H54 (cell line): ENCODE data around the gene DDX28.
"Not testable (repeated sequence)": the region's sequence is repeated elsewhere in the genome, so short reads cannot be mapped to it uniquely, and the experiment has no call there.

Experiments used
- DNase-seq: peaks from one replicate; pipeline ENCODE4 v3.0.0; 2011; ENCODE audit warnings: low spot score, mixed read lengths; ENCODE audit not compliant: insufficient read length
- FAIRE-seq: peaks from 3 replicates; lab custom pipeline; 2011; peaks lifted over from hg19 to GRCh38; lab: Jason Lieb, UNC
- POLR2A ChIP-seq: IDR thresholded peaks from 2 replicates; pipeline ENCODE4 v1.6.1; 2011; ENCODE audit warnings: low read depth, mild to moderate bottlenecking, low read length

DDX28 gene

DNA sequence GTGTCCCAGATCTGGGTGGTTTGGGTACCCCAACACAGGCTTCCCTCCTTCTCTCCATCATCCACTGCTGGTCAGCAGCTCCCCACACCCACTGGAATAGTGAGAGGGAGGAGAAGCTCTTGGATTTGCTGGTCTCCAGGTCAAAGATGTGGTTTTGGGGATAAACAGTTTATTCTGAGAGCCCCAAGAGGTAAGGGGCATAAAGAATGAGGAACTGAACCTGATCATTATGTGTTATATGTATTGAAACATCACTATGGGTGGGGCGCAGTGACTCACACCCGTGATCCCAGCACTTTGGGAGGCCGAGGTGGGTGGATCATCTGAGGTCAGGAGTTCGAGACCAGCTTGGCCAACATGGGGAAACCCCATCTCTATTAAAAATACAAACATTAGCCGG lies 27.6 kb downstream of the DDX28 start:
- no peak for DNase-seq
- no peak for TF ChIP-seq POLR2A
- FAIRE-seq: no peak

GRCh38 chr16:67994040-67994408 lies 29.0 kb downstream of the DDX28 start:
- DNase-seq, FAIRE-seq: not testable (repeated sequence)

GRCh38 chr16:67993207-67994039 lies 29.6 kb downstream of the DDX28 start:
- TF ChIP-seq POLR2A: no peak
- FAIRE-seq: no peak
- peak; percentile 81 for DNase-seq

DNA sequence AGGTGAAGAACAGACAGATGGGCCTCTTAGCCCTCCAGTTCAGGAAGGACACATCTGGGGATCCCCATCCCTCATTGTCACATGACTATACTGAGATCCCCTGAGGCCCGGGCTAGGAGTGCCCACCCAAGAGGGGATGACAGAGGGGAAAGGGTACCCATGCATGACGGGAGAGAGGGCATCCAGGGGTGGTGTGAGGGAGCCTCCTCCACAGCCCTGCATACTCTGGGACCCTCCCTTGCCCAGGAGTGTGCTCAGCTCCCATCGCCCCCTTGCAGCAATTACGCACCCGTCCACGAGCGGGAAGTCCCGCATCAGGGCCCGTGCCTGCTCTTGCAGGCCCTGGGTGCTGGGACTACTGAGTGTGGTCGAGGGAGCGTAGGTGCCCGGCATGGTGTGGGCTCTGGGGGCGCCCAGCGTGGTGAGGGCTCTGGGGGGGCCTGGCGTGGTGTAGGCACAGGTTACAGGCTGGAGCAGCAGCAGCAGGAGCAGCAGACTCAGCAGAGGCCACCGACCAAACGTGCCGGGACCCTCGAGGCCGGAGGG lies 30.3 kb downstream of the DDX28 start:
- no peak for TF ChIP-seq POLR2A
- FAIRE-seq (no peak), DNase-seq (no peak)

GRCh38 chr16:67990018-67990386 lies 33.0 kb downstream of the DDX28 start:
- DNase-seq: no peak
- no peak for TF ChIP-seq POLR2A
- no peak for FAIRE-seq

DNA sequence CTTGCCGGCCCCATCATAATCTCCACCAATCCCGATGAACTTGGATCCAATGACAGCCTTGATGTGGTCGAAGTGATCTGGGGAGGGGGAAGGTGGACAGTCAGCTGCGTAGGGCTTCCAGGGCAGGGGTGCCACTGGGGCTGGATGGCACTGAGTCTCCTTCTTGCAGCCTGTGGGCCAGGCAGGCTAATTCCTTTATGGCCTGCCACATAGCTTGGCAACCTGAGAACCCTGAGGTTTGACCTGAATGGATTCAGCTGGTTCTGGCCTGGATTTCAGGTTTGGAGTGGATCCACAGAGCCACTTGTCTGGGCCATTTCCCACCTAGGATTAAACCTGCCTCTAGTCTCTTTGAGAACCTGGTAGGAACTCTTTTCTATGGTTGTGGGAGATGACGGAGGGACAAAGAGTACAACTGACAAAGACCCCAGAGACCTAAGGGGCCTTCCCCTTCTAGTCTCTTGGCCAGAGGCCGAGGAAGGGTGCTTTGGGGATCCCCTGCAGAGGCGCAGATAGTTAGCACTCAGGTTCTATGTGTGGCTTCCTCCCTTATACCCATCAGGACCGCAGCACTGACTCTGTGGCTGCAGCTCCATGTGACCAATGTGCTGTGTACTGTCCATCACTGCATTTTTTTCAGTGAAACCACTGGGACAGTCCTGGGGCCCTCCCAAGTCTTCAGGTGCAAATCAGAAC lies 33.6 kb downstream of the DDX28 start:
- TF ChIP-seq POLR2A: no peak
- DNase-seq (no peak), FAIRE-seq (no peak)

DNA sequence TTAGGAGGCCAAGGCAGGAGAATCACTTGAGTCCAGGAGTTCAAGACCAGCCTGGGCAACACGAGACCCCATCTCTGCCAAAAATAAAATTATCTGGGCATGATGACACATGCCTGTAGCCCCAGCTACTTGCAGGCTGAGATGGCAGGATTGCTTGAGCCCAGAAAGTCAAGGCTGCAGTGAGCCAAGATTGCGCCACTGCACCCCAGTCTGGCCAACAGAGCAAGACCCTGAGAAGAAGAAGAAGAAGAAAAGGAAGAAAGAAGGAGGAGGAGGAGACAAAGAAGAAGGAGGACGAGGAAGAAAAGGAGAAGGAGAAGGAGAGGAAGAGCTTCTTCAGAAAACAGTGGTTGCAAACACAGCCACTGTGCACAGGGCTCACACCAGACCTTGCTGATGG lies 34.4 kb downstream of the DDX28 start:
- TF ChIP-seq POLR2A: no peak
- FAIRE-seq (no peak), DNase-seq (no peak)

DNA sequence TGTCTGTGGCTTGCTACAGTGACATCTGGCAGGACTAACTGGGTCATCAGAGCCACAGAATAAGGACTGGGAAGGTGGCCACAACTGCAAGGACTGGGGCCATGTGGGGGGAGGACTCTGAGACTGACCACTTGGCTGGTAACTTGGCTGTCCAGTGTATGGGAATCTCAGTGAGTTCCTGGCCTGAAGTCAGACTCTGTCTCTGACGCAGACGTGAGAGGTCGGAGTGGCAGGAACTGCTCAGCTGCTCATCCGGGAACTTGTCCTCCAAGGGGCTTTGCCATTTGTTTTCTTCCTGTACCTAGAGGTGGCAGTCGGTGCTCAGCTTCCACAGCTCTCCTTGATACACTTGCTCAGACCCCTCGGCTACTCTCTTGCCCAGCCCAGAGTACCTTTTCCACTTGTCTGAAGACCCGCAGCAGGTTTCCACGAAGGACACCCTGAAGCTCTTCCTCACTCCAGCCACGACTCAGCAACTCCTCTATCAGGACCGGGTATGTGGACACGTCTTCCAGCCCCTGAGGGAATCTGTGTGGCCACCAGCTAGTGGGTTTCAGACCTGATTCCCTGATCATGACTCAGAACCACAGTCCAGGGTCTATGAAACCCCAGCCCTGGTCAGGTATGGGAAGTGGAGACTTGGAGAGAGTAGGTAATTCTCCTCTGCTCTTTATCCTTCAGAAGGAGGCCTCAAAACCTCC lies 35.4 kb downstream of the DDX28 start:
- DNase-seq: no peak
- no peak for TF ChIP-seq POLR2A
- FAIRE-seq: no peak

DNA sequence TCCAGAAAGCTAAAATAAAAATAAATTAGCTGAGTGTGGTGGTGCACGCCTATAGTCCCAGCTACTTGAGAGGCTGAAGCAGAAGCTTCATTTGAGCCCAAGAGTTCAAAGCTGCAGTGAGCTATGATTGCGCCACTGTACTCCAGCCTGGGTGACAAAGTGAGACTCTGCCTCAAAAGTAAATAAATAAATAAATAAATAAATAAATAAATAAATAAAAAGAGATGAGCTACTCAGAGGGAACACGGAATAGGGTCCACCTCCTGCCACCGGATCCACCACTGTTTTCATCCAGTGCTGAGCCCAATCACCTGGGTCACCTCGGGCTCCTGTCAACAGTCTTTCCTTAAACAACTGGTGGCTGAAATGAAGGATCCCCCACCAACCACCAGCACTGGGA lies 36.1 kb downstream of the DDX28 start:
- DNase-seq (no peak), FAIRE-seq (no peak)
- TF ChIP-seq POLR2A: no peak

GRCh38 chr16:67982011-67982696 lies 40.9 kb downstream of the DDX28 start:
- FAIRE-seq (no peak), DNase-seq (no peak)
- no peak for TF ChIP-seq POLR2A

- no peak for TF ChIP-seq POLR2A
- DNase-seq (no peak), FAIRE-seq (no peak)
These were observed 42.9 kb downstream of the DDX28 start, which contains the start of gene DPEP3 for GRCh38 chr16:67979955-67980678. Gene DPEP3 (minus strand): TSS chr16:67980499. CDS start chr16:67980380, 119 bp downstream.

DNA sequence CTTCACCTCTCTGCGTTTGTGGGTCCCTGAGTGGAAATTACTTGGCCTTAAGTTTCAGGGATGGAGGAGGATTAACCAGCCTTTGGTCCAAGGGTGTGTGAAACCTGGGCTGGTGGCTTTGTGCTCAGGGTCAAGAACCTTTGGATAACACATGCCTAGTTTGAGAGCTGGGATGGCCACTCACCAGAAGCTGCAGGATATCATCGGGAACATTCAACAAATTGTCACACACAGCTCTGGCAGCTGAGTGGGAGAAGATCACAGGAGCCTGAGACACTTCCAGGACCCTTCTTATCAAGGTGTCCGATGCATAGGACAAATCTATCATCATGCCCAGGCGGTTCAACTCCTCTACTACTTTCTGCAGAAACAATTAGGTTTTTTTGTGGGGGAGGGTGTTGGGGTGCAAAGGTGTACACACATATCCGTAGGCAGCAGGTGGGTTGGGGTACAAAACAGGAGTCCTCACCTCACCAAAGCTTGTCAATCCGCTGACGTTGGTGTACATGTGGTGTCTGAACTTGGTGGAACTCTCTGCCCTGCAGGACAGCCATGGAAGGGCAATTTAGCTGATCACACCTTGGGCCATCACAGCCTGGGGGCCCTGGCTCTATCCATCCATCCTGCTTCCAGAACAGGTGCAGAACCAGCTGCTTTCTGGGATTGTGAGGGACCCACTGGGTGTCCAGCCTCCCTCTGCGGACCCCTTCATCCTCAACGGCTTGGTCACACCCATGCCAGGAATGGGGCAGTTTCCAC lies 45.4 kb downstream of the DDX28 start:
- TF ChIP-seq POLR2A: no peak
- DNase-seq: no peak
- FAIRE-seq: no peak

- no peak for DNase-seq
- no peak for FAIRE-seq
- TF ChIP-seq POLR2A: no peak
These were observed 46.0 kb downstream of the DDX28 start for GRCh38 chr16:67977005-67977404.
